ENCODE data around the gene OR6M1.

OR6M1 gene

DNA sequence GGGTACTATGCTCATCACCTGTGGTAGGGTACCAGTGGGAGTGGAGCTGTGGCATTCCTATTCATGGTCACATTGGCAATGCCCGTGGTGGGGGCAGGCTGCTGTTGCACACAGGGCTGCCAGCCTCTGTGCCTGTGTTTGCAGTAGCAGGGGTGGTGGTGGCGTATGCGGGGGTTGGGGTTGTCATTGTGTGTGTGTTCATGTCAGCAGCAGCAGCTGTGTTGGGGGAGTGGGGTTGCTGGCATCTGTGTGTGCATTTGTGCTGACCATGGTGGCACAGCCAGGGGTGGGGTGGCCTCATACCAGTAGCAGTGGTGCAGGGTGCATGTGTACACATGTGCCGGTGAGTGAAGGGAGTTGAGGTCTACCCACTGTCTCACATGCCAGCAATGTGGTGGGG is 45.0 kb upstream of the OR6M1 start:
- Histone ChIP-seq H3K4me3 (ENCODE audit: low read length) (no peak overlapping the region), H3K36me3 (replicated peaks; ENCODE audit: insufficient read depth, low read length) (no peaks in the 10 kb centered on the region), H3K9me3 (replicated peaks; ENCODE audit: insufficient read depth, low read length) (no peaks in the 10 kb centered on the region), H3K4me1 (ENCODE audit: low read length) (no peaks in the 10 kb centered on the region), H4K20me1 (ENCODE audit: insufficient read depth, low read length) (no peaks in the 10 kb centered on the region), H3K4me2 (ENCODE audit: low read depth, low read length) (no peak overlapping the region), H3K27ac (ENCODE audit: low read length) (no peak overlapping the region), H3K9ac (ENCODE audit: low read length) (no peak overlapping the region), H3K9me2 (replicated peaks; ENCODE audit: insufficient read depth, low read length) (no peaks in the 10 kb centered on the region), H2AFZ (ENCODE audit: low read length) (no peak overlapping the region), H3K79me2 (ENCODE audit: low read length) (no peaks in the 10 kb centered on the region), H3K27me3 (replicated peaks; ENCODE audit: insufficient read depth, low read length) (no peaks in the 10 kb centered on the region), H3F3A (ENCODE audit: insufficient read depth, low read length) (no peaks in the 10 kb centered on the region)
- DNase-seq: no peak
- TF ChIP-seq CTCF (IDR thresholded peaks at IDR 0.05; ENCODE audit: low read length): no peak

- no peak overlapping the region for H3K9ac ChIP-seq (ENCODE audit: low read length)
- H3K4me3 ChIP-seq (ENCODE audit: low read length): no peak overlapping the region
- no peaks in the 10 kb centered on the region for H3K79me2 ChIP-seq (ENCODE audit: low read length)
- no peak overlapping the region for H3K4me2 ChIP-seq (ENCODE audit: low read depth, low read length)
- no peaks in the 10 kb centered on the region for H3K9me2 ChIP-seq (replicated peaks; ENCODE audit: insufficient read depth, low read length)
- no peaks in the 10 kb centered on the region for H3K4me1 ChIP-seq (ENCODE audit: low read length)
- no peaks in the 10 kb centered on the region for H3K9me3 ChIP-seq (replicated peaks; ENCODE audit: insufficient read depth, low read length)
- H3K27ac ChIP-seq (ENCODE audit: low read length): no peak overlapping the region
- no peak overlapping the region for H2AFZ ChIP-seq (ENCODE audit: low read length)
- H4K20me1 ChIP-seq (ENCODE audit: insufficient read depth, low read length): no peaks in the 10 kb centered on the region
- TF ChIP-seq CTCF (IDR thresholded peaks at IDR 0.05; ENCODE audit: low read length) (no peak), EZH2phosphoT487 (IDR thresholded peaks at IDR 0.05; ENCODE audit: low read length) (no peak)
- no peak for DNase-seq
- no peaks in the 10 kb centered on the region for H3K36me3 ChIP-seq (replicated peaks; ENCODE audit: insufficient read depth, low read length)
- H3F3A ChIP-seq (ENCODE audit: insufficient read depth, low read length): no peaks in the 10 kb centered on the region
- no peaks in the 10 kb centered on the region for H3K27me3 ChIP-seq (replicated peaks; ENCODE audit: insufficient read depth, low read length)
Measured at GRCh38 chr11:123841174-123841573, 35.0 kb upstream of the OR6M1 start.

- no peaks in the 10 kb centered on the region for H3K27me3 ChIP-seq (replicated peaks; ENCODE audit: insufficient read depth, low read length)
- H3F3A ChIP-seq (ENCODE audit: insufficient read depth, low read length): no peaks in the 10 kb centered on the region
- H3K4me1 ChIP-seq (ENCODE audit: low read length): no peaks in the 10 kb centered on the region
- no peaks in the 10 kb centered on the region for H3K79me2 ChIP-seq (ENCODE audit: low read length)
- H2AFZ ChIP-seq (ENCODE audit: low read length): no peak overlapping the region
- no peaks in the 10 kb centered on the region for H3K9me2 ChIP-seq (replicated peaks; ENCODE audit: insufficient read depth, low read length)
- TF ChIP-seq EZH2 (optimal IDR thresholded peaks at IDR 0.05; ENCODE audit: low read depth, low read length) (no peak), CTCF (IDR thresholded peaks at IDR 0.05; ENCODE audit: low read length) (no peak), EZH2phosphoT487 (IDR thresholded peaks at IDR 0.05; ENCODE audit: low read length) (no peak)
- no peaks in the 10 kb centered on the region for H3K36me3 ChIP-seq (replicated peaks; ENCODE audit: insufficient read depth, low read length)
- no peaks in the 10 kb centered on the region for H4K20me1 ChIP-seq (ENCODE audit: insufficient read depth, low read length)
- no peaks in the 10 kb centered on the region for H3K9me3 ChIP-seq (replicated peaks; ENCODE audit: insufficient read depth, low read length)
- no peak overlapping the region for H3K27ac ChIP-seq (ENCODE audit: low read length)
- DNase-seq: no peak
- H3K4me3 ChIP-seq (ENCODE audit: low read length): no peak overlapping the region
- H3K4me2 ChIP-seq (ENCODE audit: low read depth, low read length): no peak overlapping the region
- no peak overlapping the region for H3K9ac ChIP-seq (ENCODE audit: low read length)
Measured at GRCh38 chr11:123839131-123839530, 33.0 kb upstream of the OR6M1 start.

DNA sequence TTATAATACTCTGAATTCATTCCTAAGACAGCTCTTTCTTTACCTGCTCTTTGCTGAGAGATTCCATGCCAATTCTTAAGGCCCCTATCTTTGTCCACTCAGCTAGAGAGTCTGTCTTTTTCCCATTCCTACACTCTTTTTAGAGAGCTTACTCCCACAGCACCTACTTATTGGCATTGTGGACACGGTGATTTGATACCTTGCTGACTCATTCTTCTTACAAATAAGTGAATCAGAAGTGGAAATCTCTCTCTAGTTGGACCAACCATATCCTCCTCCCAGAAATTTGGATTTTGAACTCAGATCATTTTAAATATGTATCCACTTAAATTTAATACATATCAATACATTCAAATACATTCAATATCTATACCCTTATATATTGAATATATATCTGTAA is 32.5 kb upstream of the OR6M1 start:
- no peaks in the 10 kb centered on the region for H3K79me2 ChIP-seq (ENCODE audit: low read length)
- TF ChIP-seq EZH2phosphoT487 (IDR thresholded peaks at IDR 0.05; ENCODE audit: low read length): no peak
- TF ChIP-seq CTCF (IDR thresholded peaks at IDR 0.05; ENCODE audit: low read length): no peak
- TF ChIP-seq EZH2 (optimal IDR thresholded peaks at IDR 0.05; ENCODE audit: low read depth, low read length): no peak
- no peaks in the 10 kb centered on the region for H3K36me3 ChIP-seq (replicated peaks; ENCODE audit: insufficient read depth, low read length)
- H3K9ac ChIP-seq (ENCODE audit: low read length): no peak overlapping the region
- H3K9me2 ChIP-seq (replicated peaks; ENCODE audit: insufficient read depth, low read length): no peaks in the 10 kb centered on the region
- H3K27me3 ChIP-seq (replicated peaks; ENCODE audit: insufficient read depth, low read length): no peaks in the 10 kb centered on the region
- DNase-seq: no peak
- no peaks in the 10 kb centered on the region for H3K4me1 ChIP-seq (ENCODE audit: low read length)
- no peak overlapping the region for H3K4me2 ChIP-seq (ENCODE audit: low read depth, low read length)
- no peaks in the 10 kb centered on the region for H3K9me3 ChIP-seq (replicated peaks; ENCODE audit: insufficient read depth, low read length)
- no peaks in the 10 kb centered on the region for H3F3A ChIP-seq (ENCODE audit: insufficient read depth, low read length)
- no peak overlapping the region for H3K4me3 ChIP-seq (ENCODE audit: low read length)
- no peaks in the 10 kb centered on the region for H4K20me1 ChIP-seq (ENCODE audit: insufficient read depth, low read length)
- H3K27ac ChIP-seq (ENCODE audit: low read length): no peak overlapping the region
- H2AFZ ChIP-seq (ENCODE audit: low read length): no peak overlapping the region

Measured in MM.1S (cell line).